ENCODE measurements around the gene DLL1.

DNA sequence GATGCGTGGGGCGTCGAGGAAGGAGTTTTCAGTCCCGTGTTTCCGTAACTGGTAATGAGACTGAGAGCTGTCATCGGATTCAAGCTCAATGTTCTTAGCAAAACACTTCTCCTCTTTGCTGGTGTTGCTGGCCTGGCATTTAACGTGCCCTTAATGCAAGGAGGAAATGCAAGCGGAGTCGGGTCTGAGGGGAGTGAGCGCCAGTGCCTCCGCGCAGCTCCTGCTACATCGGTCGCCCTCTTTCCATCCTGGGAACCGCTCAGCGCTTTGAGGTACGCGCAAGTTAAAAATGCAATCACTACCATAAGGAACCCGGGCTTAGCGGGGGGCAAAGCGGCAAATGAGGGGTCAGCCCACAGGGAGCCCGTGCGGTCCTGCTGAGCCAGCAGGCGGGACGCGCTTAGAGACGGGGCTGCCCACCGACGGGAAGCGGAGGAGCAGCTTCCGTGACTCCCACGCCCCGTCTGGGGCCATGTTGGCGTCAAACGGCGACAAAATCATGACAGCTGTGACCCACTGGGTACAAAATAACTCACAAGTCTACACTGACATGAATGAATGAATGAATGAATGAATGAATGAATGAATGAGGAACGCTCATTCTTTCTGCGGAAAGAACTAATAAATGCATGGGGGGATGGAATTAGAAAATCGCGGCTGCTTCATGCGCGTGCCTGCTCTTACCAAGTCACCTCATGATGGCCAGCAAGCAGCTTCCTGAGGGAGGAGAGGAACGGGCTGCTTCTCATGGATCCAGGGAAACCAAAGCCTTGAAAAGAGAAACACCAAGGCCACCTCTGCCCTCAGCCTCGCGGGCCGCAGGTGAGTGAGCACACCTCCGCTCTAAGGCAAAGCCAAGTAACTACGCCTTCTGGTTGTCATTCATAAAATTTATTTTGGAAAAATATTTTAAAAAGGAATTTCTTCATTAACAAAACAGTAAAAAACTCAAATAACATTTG lies 9.3 kb downstream of the DLL1 start:
- TF ChIP-seq, protein P1, sequence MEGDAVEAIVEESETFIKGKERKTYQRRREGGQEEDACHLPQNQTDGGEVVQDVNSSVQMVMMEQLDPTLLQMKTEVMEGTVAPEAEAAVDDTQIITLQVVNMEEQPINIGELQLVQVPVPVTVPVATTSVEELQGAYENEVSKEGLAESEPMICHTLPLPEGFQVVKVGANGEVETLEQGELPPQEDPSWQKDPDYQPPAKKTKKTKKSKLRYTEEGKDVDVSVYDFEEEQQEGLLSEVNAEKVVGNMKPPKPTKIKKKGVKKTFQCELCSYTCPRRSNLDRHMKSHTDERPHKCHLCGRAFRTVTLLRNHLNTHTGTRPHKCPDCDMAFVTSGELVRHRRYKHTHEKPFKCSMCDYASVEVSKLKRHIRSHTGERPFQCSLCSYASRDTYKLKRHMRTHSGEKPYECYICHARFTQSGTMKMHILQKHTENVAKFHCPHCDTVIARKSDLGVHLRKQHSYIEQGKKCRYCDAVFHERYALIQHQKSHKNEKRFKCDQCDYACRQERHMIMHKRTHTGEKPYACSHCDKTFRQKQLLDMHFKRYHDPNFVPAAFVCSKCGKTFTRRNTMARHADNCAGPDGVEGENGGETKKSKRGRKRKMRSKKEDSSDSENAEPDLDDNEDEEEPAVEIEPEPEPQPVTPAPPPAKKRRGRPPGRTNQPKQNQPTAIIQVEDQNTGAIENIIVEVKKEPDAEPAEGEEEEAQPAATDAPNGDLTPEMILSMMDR (IDR thresholded peaks at IDR 0.05), result no peak
- no peak for TF ChIP-seq POLR2A (IDR thresholded peaks at IDR 0.05)
